GM19395 (cell line): ENCODE measurements around the gene NAA15.
"Not testable (repeated sequence)": the region's sequence is repeated elsewhere in the genome, so short reads cannot be mapped to it uniquely, and the experiment has no call there.

ENCODE experiments used
- ATAC-seq: cut with Tn5 transposase; IDR thresholded peaks from one replicate; pipeline ENCODE4 v1.9.1; 2021; ENCODE audit warnings: mild to moderate bottlenecking, moderate library complexity; ENCODE audit not compliant: unreplicated experiment

NAA15 gene

DNA sequence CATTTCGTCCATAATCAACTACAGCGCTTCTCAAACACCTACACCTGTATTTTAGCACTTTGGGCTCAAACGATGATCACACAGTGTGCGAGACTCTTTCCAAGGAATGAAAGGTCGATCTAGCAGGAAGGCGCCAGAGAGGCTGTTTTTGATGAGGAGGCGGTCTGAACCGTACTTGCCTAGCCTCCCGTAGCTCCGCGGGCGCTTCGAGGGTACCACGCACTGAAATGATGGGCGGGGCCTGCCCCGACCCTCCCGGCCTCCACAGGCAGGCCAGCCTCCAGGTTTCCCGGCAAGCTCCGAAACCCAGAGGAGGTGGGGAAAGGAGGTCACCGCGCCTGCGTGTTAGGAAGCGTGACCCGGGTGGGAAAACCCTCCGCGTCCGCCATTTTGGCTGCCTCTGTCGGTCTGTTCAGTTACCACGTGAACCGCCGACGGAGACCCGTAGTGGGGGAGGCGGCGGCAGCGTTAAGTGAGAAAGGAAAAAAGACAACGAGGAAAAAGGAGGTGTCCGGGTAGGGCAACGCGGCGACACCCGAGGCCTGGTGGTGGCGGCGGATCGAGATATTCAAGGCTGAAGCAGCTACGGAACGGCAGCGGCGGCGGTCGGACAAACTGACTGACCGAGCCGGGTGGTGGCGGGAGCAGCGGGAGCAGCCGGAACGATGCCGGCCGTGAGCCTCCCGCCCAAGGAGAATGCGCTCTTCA lies at the start of gene NAA15:
Gene NAA15, plus strand, starts transcription at position 393 of the 708 bp plus-strand sequence. Its CDS starts 273 bp downstream, at position 666.
- ATAC-seq, result peak; percentile 83

GRCh38 chr4:139253046-139253445 lies 48.3 kb upstream of the NAA15 start:
- no peak for ATAC-seq

GRCh38 chr4:139253713-139254112 lies 47.6 kb upstream of the NAA15 start:
- ATAC-seq, result no peak

- ATAC-seq, result not testable (repeated sequence)
These were observed 45.7 kb upstream of the NAA15 start for GRCh38 chr4:139255581-139255980.

- ATAC-seq, result no peak
These were observed 45.0 kb upstream of the NAA15 start for GRCh38 chr4:139256349-139256748.

- ATAC-seq, result no peak
These were observed 35.7 kb upstream of the NAA15 start for GRCh38 chr4:139265654-139266053.

DNA sequence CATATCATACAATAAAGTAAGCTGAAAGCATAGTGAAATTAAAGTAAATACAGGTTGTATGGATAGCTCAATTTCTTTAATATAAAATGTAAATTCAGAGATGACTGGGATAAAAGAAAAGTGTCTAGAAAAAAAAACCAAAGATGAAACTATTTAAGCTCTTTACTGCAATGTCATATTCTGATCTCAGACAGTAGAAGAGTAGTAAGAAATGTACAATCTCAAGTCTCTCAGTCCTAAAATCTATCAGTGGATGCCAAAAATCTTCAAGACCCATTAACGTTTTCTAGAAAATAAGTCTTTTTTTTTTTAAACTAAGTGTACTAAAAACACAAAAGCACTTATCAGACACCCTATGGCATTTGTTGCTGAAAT lies 35.1 kb upstream of the NAA15 start:
- peak; percentile 1 for ATAC-seq

DNA sequence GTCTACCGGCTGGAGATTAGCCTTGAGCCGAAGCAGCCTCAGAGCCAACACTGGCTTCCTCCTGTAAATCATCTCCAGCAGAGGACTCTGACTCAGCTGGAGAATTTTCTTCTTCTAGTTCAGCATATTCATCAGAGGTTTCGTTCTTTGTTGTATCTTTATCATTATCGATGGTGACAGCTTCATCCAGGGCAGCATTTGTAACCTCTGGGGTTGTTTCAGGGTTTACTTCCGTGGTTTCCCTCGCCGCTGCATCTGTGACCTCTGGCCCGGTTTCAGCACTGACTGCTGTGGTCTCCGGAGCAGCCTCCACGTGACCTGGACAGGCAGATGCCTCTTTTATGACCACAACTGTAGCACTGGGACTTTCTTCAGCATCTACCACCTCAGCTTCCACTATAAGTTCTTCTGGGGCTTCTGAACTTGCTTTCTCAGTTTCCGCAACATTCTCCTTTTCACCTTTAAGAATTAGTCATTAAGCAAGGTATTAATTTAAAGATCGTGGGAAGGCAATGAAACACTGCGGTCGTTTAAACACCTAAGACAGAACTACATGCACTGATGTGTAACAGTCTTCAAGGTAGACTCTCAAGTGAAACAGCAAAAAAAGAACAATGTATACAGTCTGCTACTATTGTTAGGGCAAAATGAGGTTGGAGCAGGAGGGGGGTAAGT lies 34.6 kb upstream of the NAA15 start:
- peak; percentile 98 for ATAC-seq

- ATAC-seq, result no peak
These were observed 34.0 kb upstream of the NAA15 start for GRCh38 chr4:139267301-139267700.

DNA sequence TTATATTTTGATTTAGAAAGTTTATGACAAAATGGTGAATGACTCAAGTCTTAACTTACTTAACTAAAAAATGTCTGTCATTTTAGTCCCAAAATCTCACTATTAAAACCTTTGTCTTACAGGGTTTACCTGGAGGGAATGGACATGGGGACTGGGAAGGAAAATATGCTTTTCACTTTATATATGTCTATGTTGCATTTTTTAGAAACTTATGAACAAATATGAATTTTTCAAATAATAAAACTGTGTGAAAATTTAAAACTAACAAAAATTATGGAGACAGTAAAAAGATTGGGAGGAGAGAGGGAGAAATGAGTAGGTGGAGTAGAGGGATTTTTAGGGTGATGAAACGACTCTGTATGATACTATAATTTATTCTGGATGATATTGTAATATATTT lies 27.5 kb upstream of the NAA15 start:
- ATAC-seq, result no peak

DNA sequence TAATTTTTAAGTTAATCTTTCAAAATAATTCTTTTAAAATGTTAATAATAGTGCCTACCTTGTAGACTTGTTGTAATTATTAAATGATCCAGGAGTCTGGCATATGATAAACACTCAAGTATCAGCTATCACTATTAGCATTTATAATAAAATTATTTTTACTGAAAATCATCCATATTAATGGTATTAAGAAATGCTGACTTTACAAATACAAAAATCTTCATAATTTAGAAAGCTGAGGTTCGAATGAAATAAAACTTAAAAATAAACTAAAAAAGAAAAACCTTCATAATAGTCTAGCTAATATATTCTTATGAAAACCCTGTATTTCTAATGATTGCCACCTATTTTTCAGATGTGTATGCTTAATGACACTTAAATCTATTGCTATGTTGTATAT lies 26.5 kb upstream of the NAA15 start:
- ATAC-seq, result no peak

DNA sequence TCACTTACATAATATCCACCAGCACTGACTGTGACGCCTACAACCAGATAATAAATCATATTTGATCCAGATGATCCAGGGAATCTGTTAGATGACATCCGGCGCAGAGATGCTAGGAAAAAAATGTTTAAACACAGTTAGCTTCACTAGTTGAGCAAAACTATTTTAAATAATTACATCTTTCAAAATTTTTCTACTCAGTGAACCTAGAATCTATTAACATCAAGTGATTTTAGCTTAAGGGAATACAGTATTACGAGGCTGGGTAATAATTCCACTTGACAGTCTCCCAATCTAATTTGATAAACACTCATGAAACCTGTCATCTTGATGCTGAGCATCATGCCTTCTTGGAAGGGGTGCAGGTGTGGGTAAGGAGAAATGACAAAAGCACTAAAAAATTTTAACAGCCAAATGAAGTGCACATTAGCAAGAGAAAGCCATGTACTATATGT lies 26.0 kb upstream of the NAA15 start:
- no peak for ATAC-seq

DNA sequence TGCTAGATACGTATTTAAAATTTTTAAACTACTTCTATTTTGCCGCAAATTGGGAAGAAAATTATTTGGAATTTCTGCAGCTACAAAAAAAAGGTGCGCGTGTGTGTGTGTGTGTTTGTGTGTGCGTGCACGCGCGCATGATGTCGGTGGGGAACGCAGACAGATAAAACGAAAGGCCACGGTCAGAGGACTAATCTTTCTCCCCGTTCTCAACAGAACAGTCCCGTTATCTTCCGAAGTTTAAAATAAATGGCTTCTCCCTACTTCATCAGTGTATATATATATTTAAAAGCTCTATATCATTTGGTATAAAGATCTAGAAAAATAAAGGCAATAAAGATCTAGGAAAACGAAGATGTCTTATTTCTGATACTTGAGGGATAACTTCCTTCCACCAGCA lies 22.8 kb upstream of the NAA15 start:
- no peak for ATAC-seq

GRCh38 chr4:139278912-139279759 lies 22.2 kb upstream of the NAA15 start:
- peak; percentile 41 for ATAC-seq

GRCh38 chr4:139279760-139280620 lies 21.3 kb upstream of the NAA15 start, which contains the start of gene MGARP:
Gene MGARP (minus strand): TSS chr4:139280225. CDS start chr4:139280158, 67 bp downstream.
- ATAC-seq, result peak; percentile 64

DNA sequence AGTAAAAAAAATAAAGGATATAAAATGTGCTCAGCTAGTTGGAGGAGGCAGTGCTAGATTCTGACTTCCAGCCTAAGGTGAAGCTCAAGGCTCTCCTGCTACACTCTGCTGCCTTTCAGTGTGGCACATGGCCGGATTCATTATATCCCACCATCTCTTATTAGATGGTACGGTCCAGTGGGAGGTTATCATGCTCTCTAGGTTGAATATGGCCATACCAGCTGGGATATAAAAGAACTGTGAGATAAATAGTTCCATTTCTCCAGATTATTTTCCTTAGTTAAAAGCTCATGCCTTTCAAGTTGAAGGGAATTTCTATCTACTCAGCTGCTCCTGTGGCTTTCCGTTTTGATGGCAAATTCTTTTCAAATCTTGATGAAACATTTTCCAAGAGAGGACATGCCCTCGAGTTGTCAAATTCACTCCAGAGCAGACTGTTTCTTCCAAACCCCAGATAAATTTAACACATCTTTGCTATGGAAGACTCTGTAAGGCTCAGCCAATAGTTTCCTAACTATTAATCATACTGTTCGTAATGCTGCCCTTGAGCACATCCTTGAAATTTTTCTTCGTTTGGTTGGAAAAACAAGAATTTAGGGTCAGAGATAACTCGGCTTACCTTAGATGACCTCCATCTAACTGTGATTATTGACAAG lies 19.1 kb upstream of the NAA15 start:
- no peak for ATAC-seq

DNA sequence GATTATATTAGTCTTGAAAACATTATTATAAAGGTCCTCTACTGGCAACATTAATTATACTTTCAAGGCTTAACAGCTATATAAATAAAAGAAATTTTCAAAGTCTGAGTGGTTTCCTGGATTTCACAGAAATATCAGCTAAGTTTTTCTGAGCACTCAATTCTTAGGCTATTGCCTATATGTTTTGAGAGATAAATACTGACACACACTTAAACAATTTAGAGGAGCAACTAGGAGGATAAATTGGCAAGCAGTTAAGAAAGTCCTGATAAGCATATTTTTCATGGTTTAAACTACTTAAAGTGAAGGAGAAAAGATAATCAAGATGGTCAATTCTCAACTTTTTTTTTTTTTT lies 18.6 kb upstream of the NAA15 start:
- ATAC-seq, result no peak

DNA sequence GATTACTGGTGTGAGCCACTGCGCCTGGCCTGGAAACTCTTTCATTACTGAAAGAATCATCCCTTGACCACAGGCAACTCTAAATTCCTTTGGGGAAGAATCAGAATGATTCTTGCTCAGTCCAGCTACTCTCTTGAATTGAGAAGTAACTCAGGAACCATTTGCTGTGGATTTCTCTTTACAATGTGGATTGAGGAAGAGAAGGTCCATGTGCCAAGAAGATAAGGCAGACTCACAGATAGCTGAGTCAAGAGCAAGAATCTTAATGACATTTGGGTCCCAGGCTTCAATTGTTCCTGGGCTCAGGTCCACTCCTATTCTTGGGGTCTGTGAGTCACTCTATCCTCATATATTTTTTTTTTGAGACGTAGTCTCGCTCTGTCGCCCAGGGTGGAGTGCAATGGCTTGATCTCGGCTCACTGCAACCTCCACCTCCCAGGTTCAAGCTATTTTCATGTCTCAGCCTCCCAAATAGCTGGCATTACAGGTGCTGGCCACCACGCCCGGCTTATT lies 15.1 kb upstream of the NAA15 start:
- no peak for ATAC-seq

- ATAC-seq, result peak; percentile 93
These were observed 5.9 kb upstream of the NAA15 start for GRCh38 chr4:139295206-139295941.
